22Rv1 (cell line): ENCODE data around the gene TPST2.

Experiments used
- H3K27ac ChIP-seq: fragments of 450-650 bp; 2 replicates; pipeline ENCODE4 v1.5.1; 2017
- CTCF ChIP-seq: fragments of 450-650 bp; IDR thresholded peaks from 2 replicates; pipeline ENCODE4 v1.5.1; 2017; ENCODE audit warnings: mild to moderate bottlenecking
- ZFX ChIP-seq: fragments of 450-650 bp; IDR thresholded peaks from 2 replicates; pipeline ENCODE4 v1.6.1; 2017; ENCODE audit warnings: antibody characterized with exemption, borderline replicate concordance

The TPST2 gene

GRCh38 chr22:26481694-26482093 is 108.2 kb downstream of the TPST2 start:
- no peak for TF ChIP-seq CTCF
- no peak for TF ChIP-seq ZFX
- H3K27ac ChIP-seq = no peak overlapping the region

- TF ChIP-seq CTCF = no peak
- no peak for TF ChIP-seq ZFX
- H3K27ac ChIP-seq = no peak overlapping the region
Measured at GRCh38 chr22:26481112-26481693, 108.7 kb downstream of the TPST2 start.

GRCh38 chr22:26480611-26480932 is 109.4 kb downstream of the TPST2 start:
- TF ChIP-seq ZFX (no peak), CTCF (no peak)
- no peak overlapping the region for H3K27ac ChIP-seq

- no peak overlapping the region for H3K27ac ChIP-seq
- TF ChIP-seq ZFX (no peak), CTCF (no peak)
Measured at GRCh38 chr22:26479792-26480610, 109.9 kb downstream of the TPST2 start.

- TF ChIP-seq ZFX (no peak), CTCF (no peak)
- no peak overlapping the region for H3K27ac ChIP-seq
Measured at GRCh38 chr22:26479043-26479791, 110.7 kb downstream of the TPST2 start.

- no peak overlapping the region for H3K27ac ChIP-seq
- TF ChIP-seq CTCF (no peak), ZFX (no peak)
Measured at GRCh38 chr22:26477341-26477731, 112.6 kb downstream of the TPST2 start.

- no peak for TF ChIP-seq ZFX
- no peak for TF ChIP-seq CTCF
- H3K27ac ChIP-seq = no peak overlapping the region
Measured at GRCh38 chr22:26476705-26477340, 113.1 kb downstream of the TPST2 start.
